ENCODE measurements around the gene ZRANB1. TPM values are rescaled to one million over a fixed set of nuclear protein-coding genes. Genes with fewer than 3 reads are reported as not detected.

Gene ZRANB1
- total and polyA plus RNA-seq, 10 of the 15 experiments (the other 5 are each of a cell fraction or from before 2014, with no cell fraction given), result 1.7 to 11.8 (median 6.2) TPM

DNA sequence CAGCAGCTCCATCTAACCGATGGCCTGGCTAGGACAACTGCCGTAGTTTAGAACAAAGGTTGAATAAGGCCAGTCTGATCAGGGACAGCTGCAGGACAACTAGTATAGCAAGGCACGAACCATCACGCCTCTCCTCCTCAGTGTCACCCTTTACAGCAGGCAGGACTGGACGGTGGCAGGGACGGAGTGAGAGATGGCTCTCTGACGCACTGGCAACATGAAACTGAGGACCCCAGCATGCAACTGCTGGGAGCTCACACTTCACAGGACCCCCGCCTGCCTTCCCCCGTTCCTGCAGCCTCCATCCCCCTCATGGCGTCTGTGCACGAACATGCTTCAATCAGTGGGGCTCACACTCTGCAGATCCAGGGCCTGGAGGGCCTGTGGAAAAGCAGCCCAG, 53.7 kb downstream of the ZRANB1 start:
- SMC1A ChIA-PET (ENCODE audit: uncharacterized antibody, unreplicated experiment), result no interaction called here
- no peak overlapping the region for H3K9ac ChIP-seq (ENCODE audit: control insufficient read depth, insufficient read depth, low read length)
- H3K79me2 ChIP-seq (ENCODE audit: control insufficient read depth, insufficient read depth, low read length), result no peaks in the 10 kb centered on the region
- no peak for FAIRE-seq
- no peaks in the 10 kb centered on the region for H4K20me1 ChIP-seq (ENCODE audit: control insufficient read depth, insufficient read depth)
- no peak for DNase-seq (ENCODE audit: low read depth, low spot score)
- no peaks in the 10 kb centered on the region for H3K36me3 ChIP-seq (ENCODE audit: control insufficient read depth in 2 of 2, insufficient read depth in 2 of 2, low read length in 1 of 2)
- no peak for ATAC-seq
- in situ Hi-C loops (cut with MboI) (no loop called here), intact Hi-C loops (cut with micrococcal nuclease; ENCODE audit: unreplicated experiment) (no loop called here)
- H3K4me2 ChIP-seq (ENCODE audit: control insufficient read depth, insufficient read depth), result no peak overlapping the region
- no TSS peak for BruUV-seq (replicated peaks)
- POLR2A ChIA-PET, result no interaction called here
- no peaks in the 10 kb centered on the region for H3K27me3 ChIP-seq (replicated peaks in 1 of 2; ENCODE audit: control insufficient read depth in 2 of 2, insufficient read depth in 2 of 2, low read length in 1 of 2)
- H3K4me1 ChIP-seq (ENCODE audit: control insufficient read depth, insufficient read depth, low read length), result no peaks in the 10 kb centered on the region; the same call in 1 of the 2 replicates
- 83% methylated on average over 9 of the region's 11 CpGs for WGBS (ENCODE audit: insufficient coverage, insufficient replicate concordance, low lambda C conversion rate, missing lambda C conversion rate)
- no peaks in the 10 kb centered on the region for H3K9me3 ChIP-seq (replicated peaks; ENCODE audit: control insufficient read depth, insufficient read depth, low read length)
- TF ChIP-seq BMI1 (IDR thresholded peaks at IDR 0.05; ENCODE audit: borderline replicate concordance), result no peak
- no peak for TF ChIP-seq STAT3 (IDR thresholded peaks at IDR 0.05; ENCODE audit: low read depth, low read length)
- TF ChIP-seq, protein P1, sequence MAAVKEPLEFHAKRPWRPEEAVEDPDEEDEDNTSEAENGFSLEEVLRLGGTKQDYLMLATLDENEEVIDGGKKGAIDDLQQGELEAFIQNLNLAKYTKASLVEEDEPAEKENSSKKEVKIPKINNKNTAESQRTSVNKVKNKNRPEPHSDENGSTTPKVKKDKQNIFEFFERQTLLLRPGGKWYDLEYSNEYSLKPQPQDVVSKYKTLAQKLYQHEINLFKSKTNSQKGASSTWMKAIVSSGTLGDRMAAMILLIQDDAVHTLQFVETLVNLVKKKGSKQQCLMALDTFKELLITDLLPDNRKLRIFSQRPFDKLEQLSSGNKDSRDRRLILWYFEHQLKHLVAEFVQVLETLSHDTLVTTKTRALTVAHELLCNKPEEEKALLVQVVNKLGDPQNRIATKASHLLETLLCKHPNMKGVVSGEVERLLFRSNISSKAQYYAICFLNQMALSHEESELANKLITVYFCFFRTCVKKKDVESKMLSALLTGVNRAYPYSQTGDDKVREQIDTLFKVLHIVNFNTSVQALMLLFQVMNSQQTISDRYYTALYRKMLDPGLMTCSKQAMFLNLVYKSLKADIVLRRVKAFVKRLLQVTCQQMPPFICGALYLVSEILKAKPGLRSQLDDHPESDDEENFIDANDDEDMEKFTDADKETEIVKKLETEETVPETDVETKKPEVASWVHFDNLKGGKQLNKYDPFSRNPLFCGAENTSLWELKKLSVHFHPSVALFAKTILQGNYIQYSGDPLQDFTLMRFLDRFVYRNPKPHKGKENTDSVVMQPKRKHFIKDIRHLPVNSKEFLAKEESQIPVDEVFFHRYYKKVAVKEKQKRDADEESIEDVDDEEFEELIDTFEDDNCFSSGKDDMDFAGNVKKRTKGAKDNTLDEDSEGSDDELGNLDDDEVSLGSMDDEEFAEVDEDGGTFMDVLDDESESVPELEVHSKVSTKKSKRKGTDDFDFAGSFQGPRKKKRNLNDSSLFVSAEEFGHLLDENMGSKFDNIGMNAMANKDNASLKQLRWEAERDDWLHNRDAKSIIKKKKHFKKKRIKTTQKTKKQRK (IDR thresholded peaks at IDR 0.05; ENCODE audit: low read depth, low read length), result no peak
- TF ChIP-seq, protein P2, sequence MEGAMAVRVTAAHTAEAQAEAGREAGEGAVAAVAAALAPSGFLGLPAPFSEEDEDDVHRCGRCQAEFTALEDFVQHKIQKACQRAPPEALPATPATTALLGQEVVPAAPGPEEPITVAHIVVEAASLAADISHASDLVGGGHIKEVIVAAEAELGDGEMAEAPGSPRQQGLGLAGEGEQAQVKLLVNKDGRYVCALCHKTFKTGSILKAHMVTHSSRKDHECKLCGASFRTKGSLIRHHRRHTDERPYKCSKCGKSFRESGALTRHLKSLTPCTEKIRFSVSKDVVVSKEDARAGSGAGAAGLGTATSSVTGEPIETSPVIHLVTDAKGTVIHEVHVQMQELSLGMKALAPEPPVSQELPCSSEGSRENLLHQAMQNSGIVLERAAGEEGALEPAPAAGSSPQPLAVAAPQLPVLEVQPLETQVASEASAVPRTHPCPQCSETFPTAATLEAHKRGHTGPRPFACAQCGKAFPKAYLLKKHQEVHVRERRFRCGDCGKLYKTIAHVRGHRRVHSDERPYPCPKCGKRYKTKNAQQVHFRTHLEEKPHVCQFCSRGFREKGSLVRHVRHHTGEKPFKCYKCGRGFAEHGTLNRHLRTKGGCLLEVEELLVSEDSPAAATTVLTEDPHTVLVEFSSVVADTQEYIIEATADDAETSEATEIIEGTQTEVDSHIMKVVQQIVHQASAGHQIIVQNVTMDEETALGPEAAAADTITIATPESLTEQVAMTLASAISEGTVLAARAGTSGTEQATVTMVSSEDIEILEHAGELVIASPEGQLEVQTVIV (IDR thresholded peaks at IDR 0.05; ENCODE audit: borderline replicate concordance, partially characterized antibody), result no peak
- TF ChIP-seq, protein P3, sequence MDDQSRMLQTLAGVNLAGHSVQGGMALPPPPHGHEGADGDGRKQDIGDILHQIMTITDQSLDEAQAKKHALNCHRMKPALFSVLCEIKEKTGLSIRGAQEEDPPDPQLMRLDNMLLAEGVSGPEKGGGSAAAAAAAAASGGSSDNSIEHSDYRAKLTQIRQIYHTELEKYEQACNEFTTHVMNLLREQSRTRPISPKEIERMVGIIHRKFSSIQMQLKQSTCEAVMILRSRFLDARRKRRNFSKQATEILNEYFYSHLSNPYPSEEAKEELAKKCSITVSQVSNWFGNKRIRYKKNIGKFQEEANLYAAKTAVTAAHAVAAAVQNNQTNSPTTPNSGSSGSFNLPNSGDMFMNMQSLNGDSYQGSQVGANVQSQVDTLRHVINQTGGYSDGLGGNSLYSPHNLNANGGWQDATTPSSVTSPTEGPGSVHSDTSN (IDR thresholded peaks at IDR 0.05; ENCODE audit: insufficient replicate concordance, low read depth, low read length), result no peak
- no peak for TF ChIP-seq RUNX3 (IDR thresholded peaks at IDR 0.05; ENCODE audit: low read length)
- no peak for TF ChIP-seq SIN3A (IDR thresholded peaks at IDR 0.05; ENCODE audit: low read depth, low read length)
- no peak for TF ChIP-seq FOXK2 (IDR thresholded peaks at IDR 0.05)
- no peak for TF ChIP-seq STAT1 (conservative IDR thresholded peaks at IDR 0.05)
- no peak for TF ChIP-seq NFYA (IDR thresholded peaks at IDR 0.05; ENCODE audit: borderline replicate concordance, low read depth, low read length)
- TF ChIP-seq RAD51 (IDR thresholded peaks at IDR 0.05), result no peak
- TF ChIP-seq ZNF207 (IDR thresholded peaks at IDR 0.05; ENCODE audit: borderline replicate concordance), result no peak
- no peak for TF ChIP-seq CBX3 (IDR thresholded peaks at IDR 0.05; ENCODE audit: borderline replicate concordance, low read depth)
- TF ChIP-seq CREB1 (IDR thresholded peaks at IDR 0.05; ENCODE audit: low read depth), result no peak
- TF ChIP-seq, protein P4, sequence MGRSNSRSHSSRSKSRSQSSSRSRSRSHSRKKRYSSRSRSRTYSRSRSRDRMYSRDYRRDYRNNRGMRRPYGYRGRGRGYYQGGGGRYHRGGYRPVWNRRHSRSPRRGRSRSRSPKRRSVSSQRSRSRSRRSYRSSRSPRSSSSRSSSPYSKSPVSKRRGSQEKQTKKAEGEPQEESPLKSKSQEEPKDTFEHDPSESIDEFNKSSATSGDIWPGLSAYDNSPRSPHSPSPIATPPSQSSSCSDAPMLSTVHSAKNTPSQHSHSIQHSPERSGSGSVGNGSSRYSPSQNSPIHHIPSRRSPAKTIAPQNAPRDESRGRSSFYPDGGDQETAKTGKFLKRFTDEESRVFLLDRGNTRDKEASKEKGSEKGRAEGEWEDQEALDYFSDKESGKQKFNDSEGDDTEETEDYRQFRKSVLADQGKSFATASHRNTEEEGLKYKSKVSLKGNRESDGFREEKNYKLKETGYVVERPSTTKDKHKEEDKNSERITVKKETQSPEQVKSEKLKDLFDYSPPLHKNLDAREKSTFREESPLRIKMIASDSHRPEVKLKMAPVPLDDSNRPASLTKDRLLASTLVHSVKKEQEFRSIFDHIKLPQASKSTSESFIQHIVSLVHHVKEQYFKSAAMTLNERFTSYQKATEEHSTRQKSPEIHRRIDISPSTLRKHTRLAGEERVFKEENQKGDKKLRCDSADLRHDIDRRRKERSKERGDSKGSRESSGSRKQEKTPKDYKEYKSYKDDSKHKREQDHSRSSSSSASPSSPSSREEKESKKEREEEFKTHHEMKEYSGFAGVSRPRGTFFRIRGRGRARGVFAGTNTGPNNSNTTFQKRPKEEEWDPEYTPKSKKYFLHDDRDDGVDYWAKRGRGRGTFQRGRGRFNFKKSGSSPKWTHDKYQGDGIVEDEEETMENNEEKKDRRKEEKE (IDR thresholded peaks at IDR 0.05), result no peak
- TF ChIP-seq CHD4 (IDR thresholded peaks at IDR 0.05), result no peak
- no peak for TF ChIP-seq KLF5 (IDR thresholded peaks at IDR 0.05; ENCODE audit: partially characterized antibody)
- H3K4me3 ChIP-seq, result no peak overlapping the region
- no peak overlapping the region for H2AFZ ChIP-seq (ENCODE audit: control insufficient read depth, low read depth, low read length)
- no peak overlapping the region for H3K27ac ChIP-seq (ENCODE audit: control insufficient read depth, insufficient read depth)
- RAD21 ChIA-PET (ENCODE audit: unreplicated experiment), result no interaction called here
- CTCF ChIA-PET, result interaction anchor here (0.5 kb wide), 1 partner anchor 106 kb away, joined by 3 read pairs; no protein-coding TSS in a partner anchor
